HG03378 (cell line): ENCODE measurements around the gene ART3.
"Not testable (repeated sequence)": the region's sequence is repeated elsewhere in the genome, so short reads cannot be mapped to it uniquely, and the experiment has no call there.

Source experiments
- ATAC-seq: cut with Tn5 transposase; IDR thresholded peaks from one replicate; pipeline ENCODE4 v1.9.1; 2021; ENCODE audit warnings: mild to moderate bottlenecking, moderate library complexity; ENCODE audit not compliant: unreplicated experiment

The ART3 gene, protein sequence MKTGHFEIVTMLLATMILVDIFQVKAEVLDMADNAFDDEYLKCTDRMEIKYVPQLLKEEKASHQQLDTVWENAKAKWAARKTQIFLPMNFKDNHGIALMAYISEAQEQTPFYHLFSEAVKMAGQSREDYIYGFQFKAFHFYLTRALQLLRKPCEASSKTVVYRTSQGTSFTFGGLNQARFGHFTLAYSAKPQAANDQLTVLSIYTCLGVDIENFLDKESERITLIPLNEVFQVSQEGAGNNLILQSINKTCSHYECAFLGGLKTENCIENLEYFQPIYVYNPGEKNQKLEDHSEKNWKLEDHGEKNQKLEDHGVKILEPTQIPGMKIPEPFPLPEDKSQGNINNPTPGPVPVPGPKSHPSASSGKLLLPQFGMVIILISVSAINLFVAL

DNA sequence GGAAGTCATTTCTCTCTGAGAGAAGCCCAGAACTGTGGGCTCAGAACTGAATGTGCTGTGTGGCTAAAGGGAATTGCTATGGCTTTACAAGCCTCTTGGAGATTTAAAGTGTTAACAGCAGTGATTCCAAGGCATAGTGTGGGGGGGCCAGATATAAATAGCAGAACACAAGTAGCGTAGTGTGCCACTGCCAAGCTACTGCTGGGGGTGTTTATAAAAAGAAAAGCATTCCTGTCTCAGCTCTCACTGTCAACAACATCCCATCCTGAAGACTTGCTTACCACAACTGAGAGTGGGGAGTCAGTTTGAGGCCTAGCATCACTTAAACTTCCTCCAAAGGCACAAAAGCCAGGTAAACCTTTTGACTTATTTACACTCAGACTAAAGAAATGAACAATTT lies at the start of gene ART3:
Gene ART3, plus strand, starts transcription at position 242 of the 400 bp plus-strand sequence. CDS start 1,181 bp downstream, outside the sequence.
- no peak for ATAC-seq

DNA sequence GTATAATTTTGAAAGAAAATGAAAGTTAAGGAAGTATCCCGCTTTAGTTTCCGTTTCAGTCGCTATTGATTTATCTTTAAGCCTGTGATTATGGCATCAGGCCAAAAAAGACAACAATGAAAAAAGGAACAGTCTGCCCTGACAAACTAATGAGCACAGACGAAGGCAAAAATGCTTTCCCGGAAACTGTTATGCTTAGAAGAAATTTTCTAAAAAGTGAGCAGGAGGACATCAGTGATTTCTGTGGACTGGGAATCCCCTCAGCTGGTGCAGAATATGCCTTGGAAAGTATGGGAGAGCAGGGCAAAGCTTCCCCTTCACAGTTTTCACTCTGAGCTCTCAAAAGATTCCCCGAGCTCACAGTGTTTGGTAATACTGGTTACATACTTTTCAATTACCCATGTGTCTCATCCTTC lies 46.2 kb upstream of the ART3 start:
- no peak for ATAC-seq

DNA sequence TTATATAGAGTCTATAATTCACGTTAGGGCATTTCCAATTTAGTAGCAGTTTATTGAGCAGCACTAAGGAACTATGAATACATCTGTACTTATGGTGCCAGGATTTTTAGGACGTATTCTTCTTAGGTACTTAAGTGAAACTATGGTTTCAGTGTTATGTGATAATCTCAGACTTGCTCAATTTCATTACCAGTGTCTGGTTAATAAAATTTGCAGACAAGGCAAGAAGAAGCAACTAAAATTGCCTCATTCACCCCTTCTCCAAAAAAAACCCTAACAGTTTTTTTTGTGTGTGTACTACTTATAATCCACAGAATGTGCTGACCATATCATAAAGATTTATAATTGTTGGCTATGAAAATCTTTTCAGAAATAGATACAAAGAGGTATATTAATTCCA lies 45.2 kb upstream of the ART3 start:
- ATAC-seq, result no peak

DNA sequence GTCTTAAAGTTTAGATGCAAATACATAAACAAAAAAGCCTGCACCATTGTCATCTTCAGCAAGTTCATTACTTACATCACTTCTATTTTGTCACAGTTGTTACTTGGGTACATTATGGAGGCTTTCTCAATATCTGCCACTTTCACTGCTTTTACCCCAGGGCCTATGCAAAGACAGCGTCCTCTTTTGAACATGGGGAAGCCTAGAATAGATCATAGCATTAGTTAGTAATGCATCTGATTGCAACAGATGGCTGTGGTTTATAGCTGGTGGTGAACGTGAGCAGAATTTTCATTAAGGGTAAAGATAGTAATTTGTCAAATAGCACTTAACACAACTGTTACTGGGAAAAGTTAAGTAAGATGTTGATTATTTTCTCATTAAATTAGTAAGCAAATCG lies 39.4 kb upstream of the ART3 start:
- no peak for ATAC-seq

DNA sequence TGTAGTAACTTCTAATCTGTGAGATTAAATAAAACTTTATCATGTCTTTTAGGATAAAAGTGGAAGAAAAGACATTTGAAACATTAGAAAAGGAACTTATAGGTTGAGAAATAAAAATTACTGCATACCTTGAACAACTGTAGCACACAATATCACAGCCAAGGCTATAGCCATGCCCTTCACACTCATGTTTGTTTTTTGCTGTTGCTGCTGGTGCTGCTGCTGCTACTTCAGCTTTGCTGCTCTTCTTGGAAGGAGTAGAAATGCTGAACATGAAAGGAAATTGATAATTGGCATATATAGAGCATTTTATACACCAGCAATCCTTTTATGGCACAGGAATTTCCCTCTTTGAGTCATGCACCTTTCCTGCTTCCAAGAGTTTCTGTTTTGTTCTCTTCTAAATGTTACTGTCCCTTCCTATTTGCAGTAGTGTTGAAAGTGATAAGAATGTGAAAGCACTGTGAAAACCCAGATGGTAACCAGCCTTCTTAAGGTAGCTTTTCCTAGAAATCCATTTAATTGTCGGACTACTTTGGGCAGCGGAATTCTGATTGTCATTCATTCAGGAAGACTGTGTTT lies 38.6 kb upstream of the ART3 start, which contains the start of gene CXCL11:
Gene CXCL11, minus strand, starts transcription at position 272 of the 582 bp plus-strand sequence. Its CDS starts 83 bp downstream, at position 189.
- ATAC-seq, result no peak

DNA sequence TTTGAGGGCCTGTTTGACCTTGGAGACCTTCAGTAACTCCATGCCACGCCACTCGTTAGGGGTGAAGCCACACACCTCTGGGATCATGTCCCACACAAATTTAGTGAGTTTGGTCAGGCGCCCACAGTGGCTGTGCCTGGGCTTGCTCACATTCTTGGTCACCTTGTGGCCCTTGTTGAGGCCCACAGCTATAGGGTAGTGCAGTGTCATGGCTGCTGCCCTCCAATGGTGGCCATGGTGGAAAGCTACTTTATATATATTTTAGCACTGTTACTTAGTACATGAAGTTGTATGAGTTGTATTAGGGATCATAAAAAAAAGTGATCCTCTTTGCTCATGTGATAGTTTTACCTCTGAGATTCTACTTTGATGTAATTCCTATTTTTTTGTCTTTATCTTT lies 37.7 kb upstream of the ART3 start:
- no peak for ATAC-seq

DNA sequence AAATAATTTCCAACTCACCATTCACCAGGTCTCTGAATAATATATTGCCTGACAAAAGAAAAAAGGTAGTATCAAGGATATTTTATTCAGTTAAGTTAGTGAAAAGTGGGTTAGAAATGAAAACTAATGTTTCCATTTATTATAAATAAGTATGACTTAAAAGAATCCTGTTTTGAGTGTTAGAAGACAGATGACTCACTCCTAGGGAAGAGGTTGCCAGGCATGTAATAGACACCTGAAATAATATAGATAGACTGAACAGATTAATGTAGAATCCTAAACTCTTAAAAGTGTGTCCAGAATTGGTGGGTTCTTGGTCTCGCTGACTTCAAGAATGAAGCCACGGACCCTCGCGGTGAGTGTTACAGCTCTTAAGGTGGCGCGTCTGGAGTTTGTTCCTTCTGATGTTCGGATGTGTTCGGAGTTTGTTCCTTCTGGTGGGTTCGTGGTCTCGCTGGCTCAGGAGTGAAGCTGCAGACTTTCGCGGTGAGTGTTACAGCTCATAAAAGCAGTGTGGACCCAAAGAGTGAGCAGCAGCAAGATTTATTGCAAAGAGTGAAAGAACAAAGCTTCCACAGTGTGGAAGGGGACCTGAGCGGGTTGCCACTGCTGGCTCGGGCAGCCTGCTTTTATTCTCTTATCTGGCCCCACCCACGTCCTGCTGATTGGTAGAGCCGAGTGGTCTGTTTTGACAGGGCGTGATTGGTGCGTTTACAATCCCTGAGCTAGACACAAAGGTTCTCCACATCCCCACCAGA lies 32.1 kb upstream of the ART3 start:
- not testable (repeated sequence) for ATAC-seq

DNA sequence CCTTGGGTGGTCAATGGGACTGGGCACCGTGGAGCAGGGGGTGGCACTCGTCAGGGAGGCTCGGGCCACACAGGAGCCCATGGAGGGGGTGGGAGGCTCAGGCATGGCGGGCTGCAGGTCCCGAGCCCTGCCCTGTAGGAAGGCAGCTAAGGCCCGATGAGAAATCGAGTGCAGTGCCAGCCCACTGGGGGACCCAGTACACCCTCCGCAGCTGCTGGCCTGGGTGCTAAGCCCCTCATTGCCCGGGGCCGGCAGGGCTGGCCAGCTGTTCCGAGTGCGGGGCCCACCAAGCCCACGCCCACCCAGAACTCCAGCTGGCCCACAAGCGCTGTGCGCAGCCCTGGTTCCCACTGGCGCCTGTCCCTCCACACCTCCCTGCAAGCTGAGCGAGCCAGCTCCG lies 31.2 kb upstream of the ART3 start:
- not testable (repeated sequence) for ATAC-seq

DNA sequence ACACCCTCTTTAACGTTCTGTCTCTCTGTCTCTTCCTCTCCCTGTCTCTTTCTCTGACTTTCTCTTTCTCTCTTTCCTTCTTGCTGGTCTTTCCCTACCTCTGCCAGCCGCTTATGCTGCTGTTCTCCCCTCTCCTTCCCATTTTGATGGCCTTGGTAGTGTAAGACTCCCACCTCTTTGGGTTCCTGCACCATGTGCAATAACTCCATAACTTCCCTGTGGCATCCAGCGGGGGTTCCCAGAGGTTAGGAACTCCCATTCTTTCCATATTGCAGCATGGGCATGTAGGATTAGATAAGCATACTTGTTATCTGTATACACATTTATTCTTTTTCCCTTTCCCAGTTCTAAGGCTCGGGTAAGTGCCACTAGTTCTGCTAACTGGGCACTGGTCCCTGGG lies 29.8 kb upstream of the ART3 start:
- ATAC-seq, result not testable (repeated sequence)

DNA sequence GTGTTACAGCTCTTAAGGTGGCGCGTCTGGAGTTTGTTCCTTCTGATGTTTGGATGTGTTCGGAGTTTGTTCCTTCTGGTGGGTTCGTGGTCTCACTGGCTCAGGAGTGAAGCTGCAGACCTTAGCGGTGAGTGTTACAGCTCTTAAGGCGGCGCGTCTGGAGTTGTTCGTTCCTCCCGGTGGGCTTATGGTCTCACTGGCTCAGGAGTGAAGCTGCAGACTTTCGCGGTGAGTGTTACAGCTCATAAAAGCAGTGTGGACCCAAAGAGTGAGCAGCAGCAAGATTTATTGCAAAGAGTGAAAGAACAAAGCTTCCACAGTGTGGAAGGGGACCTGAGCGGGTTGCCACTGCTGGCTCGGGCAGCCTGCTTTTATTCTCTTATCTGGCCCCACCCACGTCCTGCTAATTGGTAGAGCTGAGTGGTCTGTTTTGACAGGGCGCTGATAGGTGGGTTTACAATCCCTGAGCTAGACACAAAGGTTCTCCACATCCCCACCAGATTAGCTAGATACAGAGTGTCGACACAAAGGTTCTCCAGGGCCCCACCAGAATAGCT lies 24.6 kb upstream of the ART3 start:
- not testable (repeated sequence) for ATAC-seq

DNA sequence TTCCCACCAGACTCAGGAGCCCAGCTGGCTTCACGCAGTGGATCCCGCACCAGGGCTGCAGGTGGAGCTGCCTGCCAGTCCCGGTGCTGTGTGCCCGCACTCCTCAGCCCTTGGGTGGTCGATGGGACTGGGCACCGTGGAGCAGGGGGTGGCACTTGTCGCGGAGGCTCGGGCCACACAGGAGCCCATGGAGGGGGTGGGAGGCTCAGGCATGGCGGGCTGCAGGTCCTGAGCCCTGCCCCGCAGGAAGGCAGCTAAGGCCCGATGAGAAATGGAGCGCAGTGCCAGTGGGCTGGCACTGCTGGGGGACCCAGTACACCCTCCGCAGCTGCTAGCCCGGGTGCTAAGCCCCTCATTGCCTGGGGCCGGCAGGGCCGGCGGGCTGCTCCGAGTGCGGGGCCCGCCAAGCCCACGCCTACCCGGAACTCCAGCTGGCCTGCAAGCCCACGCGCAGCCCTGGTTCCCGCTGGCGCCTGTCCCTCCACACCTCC lies 23.9 kb upstream of the ART3 start:
- not testable (repeated sequence) for ATAC-seq

DNA sequence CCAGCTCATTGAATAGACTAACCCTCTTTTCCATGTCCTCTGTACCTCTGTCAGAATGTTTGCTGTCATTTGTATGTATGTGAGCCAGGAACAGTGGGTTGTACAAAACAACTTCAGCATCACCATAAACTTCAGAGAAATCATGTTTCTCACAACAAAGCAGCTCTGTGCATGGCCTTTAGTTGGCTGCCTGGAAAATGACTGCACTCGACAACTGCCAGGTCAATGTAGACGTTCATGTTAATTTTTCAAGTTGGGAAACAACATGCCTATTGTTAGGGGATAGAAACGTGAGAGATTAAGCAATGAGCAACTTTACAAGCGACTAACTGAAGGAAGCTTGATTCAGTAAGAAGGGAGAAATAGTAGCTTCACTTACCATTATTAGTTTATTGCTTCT lies 20.8 kb upstream of the ART3 start:
- ATAC-seq, result no peak

DNA sequence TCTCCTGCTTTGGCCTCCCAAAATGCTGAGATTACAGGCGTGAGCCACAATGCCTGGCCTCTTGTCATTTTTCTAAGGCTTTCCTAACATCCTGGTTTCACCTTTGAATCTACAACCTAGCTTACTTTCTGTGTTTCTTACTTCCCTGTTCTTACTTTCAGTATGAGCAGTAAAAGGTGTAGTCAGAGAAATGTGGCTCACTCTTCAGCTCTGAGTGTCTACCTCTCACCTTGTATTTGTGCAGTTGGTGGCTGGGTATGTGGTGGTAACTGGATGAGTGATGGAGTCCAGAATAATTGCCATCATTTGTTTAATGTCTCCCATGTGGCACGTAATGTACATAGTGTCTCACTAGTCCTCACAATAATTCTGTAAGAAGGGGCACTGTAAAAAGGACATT lies 19.5 kb upstream of the ART3 start:
- ATAC-seq, result peak; percentile 95

DNA sequence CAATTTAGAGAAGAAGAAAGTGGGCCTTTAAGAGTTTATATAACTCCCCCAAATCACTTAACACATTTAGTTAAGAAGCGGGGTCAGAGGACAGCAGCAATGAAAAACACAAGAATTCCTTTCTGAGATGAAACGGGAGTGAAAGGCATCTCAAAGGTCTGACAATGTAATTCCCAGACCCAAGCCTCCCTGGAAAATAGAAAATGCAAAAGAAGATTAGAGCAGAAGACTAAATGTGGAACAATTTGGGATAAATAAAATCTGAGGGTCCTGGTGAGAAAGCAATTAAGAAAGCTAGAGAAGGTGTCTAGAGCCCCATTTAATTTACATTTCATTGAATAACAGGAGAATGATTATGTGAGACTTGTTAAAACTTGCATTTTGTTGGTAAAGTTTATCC lies 19.1 kb upstream of the ART3 start:
- no peak for ATAC-seq

DNA sequence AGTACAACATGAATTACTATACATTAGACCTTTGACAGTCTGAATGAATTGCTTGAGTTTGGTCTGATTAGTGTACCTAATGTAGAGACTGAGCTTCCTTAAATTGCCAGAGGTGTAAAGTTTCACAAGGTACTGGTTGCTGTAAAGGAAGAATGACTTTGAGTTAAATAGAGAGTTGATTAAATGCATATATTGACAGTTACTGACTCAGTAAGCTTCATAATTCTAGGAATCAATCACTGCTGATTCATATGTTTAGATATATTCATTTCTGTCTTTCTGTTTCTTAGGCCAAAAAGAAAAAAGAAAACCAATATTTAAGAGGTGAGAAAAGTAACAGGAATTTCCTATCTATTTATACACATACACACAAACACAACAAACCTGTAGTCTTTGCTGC lies 16.2 kb upstream of the ART3 start:
- peak; percentile 59 for ATAC-seq

DNA sequence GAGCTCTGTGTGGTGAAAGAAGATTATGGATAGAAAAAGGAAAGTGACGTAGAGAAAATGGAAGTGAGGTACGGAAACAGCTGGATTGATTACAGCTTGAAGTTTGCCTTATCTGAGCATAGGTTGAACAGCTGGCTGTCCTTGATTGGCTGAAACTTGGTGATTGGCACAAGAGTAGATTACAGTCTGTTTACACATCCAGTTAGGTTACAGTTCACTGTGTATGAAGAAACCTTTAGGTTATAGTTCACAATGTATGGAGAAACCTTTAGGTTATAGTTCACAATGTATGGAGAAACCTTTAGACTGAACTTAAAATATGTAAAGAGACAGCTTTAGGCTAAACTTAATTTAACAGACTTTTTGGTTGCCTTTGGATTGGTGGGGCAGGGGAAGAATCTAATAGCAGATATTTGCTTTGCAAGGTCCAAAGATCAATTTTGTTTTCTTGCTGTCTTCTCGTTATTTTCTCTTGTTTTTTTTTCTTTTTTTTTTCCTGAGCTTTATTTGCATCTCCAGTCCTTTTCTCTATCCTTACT lies 15.6 kb upstream of the ART3 start:
- no peak for ATAC-seq

DNA sequence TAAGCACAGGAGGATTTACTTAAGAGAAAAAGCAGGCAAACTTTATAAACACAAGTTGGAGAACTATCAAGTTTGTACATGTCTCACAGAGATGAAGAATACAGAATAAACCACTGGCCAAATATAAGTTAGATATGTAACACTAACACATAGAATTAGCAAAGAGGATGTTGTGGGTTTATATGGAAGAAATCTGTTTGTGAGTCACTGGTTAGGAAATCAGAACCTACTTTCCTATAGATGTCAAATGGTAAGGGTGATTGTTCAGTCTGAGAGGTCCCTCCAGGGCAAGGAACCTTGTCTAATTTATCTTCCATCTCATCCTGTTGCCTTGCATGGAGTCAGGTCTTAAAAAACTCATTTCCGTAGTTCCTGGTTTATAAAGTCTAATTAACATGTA lies 14.8 kb upstream of the ART3 start:
- ATAC-seq, result no peak

DNA sequence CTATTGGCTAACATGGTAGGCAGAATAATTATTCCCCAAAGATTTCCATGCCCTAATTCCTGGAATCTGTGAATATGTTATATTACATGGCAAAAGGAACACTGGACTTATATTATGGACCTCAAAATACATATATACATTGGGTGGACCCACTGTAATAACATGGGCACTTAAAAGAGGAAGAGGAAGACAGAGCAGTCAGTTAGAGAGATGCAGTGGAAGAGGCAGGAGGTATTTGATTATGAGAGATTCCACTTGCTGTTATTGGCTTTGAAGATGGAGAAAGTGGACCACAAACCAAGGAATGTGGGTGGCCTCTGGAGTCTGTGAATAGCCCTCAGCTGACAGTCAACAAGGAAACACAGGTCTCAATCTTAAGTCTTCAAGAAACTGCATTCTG lies 14.0 kb upstream of the ART3 start:
- ATAC-seq, result no peak

DNA sequence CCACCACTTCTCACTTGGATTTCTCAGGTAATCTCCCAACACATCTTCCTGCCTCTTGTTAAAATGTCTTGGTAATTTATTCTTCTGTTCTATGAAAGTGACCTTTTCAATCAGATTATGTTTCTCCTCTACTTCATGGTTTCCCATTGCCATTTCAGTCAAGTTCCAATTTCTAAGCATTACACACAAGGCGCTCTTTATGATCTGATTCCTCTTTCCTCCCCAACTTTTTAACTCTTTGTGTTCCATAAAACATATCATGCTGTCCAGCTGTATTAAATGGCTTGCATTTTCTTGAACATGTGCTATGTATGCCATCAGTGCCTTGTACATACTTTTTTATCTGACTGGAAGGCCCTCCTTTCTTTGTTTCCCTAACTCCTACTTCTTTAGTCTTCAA lies 13.1 kb upstream of the ART3 start:
- no peak for ATAC-seq

DNA sequence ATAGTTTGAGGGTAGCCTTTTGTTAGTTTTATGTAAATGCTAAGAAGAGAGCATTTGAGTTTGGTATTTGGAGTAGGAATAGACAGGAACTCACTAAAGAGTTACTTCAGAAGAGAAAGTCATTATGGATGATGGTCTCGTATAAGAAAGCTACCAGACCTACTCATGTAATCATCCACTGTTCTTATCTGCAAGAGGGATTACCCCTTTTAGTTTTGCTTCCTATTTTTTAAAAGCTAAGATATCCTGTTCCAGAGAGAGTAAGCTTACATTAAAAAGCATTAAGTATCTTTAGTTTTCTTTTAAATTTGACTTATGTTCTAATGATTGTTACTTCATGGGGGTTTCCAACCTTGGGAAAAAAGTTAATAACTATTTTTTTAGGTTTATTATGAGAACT lies 12.5 kb upstream of the ART3 start:
- peak; percentile 68 for ATAC-seq

DNA sequence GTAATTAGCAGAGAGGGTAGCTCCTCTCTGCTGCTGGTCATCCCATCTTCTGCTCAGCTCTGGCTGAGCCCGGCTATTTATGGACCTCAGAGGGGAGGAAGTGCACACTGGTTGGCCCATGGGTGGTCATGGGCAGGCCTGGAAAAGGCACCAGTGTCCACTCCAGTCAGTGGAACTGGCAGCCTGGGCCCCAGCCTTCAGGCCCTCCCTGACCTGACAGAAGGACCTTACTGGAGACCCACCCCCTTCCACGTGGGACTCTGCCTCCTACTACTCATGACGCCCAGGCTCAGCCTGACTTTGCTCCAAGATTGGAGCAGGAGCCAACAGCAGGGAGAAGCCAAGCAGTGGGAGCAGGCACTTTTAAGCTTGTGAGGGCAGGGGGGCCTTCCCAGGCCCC lies 8.0 kb upstream of the ART3 start:
- ATAC-seq, result no peak
